HCEC 1CT (cell line): Measurements from ENCODE around the gene POLR2J.

Experiments used
- DNase-seq: peaks from one replicate; pipeline ENCODE4 v3.0.0-alpha.2; 2017

Gene POLR2J

GRCh38 chr7:102434039-102434486 lies 44.7 kb downstream of the POLR2J start:
- no peak for DNase-seq

- peak; percentile 56 for DNase-seq
Observed at GRCh38 chr7:102433219-102434038, 45.3 kb downstream of the POLR2J start, which contains the start of gene ORAI2. Gene ORAI2 (plus strand): TSS chr7:102433575. CDS start chr7:102438957, 5,382 bp downstream.

GRCh38 chr7:102432442-102433218 lies 46.1 kb downstream of the POLR2J start:
- DNase-seq = no peak

DNA sequence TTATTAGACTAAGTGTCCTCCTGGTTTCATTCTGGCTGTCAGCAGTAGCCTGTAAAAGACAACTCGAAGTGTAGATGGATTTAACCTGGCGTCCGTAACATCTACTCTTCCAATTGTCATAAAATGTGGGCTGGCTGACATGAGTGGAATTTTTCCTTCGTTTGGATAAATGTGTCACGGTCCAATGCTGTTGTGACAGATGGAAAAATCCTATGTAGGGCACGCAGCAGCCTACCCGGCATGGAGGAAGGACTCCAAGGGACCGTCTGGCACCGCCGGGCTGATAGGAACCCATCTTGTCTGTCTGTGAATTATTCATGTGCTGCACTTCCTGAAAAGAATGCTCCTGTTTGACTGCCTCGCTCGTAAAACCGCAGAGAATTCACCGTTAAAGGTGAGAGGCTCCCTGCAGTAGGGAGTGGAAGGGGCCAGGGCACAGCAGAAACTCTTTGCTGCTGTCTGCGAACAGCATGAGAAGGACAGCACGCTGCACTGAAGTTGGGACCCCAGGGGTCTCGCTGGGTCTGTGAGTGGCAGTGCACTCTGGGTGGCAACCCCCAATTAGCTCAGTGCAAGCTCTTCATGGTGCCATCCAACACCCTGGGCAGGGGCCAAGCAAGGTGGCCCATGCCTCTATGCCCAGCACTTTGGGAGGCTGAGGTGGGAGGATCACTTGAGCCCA lies 47.0 kb downstream of the POLR2J start:
- DNase-seq = no peak

DNA sequence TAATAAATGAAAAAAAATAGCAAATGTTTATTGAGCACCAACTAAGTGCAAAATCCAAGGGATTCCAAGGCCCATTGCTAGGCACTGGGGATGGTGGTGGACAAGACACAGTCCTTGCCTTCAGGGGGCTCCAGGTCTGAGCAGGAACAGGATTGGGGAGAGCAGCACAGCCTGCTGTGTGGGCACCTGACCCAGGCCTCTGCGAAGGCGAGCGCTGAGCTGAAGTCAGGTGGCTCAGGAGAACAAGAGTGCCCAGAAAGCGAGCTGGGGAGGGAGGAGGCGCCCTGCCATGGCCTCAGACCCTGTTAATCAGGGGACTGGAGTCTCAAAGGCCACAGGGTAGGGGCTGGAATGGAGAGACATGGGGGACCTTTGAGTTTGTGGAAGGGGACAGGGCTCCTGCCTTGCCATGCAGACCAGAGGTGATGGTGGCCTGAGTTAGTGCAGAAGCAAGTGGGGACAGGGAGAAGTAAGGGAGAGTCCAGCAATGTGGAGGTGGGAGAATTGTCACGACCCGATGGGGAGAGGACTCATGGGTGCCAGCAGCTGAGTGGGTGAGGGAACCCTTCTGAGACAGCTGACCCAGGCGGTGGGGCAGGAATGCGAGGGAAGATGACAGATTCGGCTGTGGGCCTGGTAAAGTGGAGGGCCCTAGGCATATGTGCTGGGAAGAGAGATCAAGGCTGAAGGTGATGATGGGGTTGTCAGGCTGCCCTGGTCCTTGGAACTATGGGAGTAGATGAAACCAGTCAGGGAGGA lies 49.4 kb downstream of the POLR2J start:
- no peak for DNase-seq

DNA sequence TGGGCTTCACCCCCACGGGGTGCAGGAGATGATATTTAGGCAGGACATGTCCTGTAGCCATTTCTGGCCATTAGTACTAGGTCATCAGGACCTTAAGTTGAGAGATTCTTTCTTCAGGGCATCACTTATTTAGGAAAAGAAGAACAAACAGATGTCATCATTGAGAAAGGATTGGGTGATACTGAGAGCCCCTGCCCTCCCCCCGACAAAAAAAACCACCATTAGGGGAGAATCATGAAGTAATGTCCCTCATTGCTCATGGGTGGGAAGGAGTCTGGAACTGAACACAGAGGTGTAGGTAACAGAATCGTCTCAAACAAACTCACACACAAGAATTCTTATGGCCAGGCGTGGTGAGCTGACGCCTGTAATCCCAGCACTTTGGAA lies 51.7 kb downstream of the POLR2J start:
- DNase-seq = no peak

GRCh38 chr7:102426268-102427018 lies 52.3 kb downstream of the POLR2J start:
- no peak for DNase-seq

- DNase-seq = no peak
Observed at GRCh38 chr7:102425639-102426267, 53.0 kb downstream of the POLR2J start.

- no peak for DNase-seq
Observed at GRCh38 chr7:102424787-102425218, 53.9 kb downstream of the POLR2J start.

DNA sequence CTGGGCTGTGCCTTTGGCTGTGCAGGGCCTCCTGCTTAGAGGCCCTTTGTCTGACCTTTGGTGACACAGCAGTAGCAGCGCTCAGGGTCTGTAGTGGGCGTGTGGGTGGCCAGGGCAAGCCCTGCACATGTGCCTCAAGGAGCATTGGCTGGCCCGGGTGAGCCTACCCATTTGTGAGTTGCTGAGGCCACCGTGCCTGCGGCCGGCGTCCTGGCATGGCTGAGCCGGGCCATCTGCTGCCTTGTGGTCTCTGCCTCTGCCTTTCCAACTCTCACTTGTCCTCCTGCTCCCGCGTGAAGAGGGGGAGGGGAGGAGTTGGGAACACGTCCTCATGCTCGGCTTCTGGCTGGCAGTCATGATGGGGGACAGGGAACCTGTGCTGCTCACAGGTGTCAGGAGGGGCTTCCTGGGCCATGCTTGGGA lies 54.6 kb downstream of the POLR2J start:
- no peak for DNase-seq
